Endothelial cell of umbilical vein (primary cell): ENCODE measurements around the gene ZNF684. TPM values are rescaled to one million over a fixed set of nuclear protein-coding genes. Genes with fewer than 3 reads are reported as not detected.

Experiments
- BruUV-seq: library from RNA; stranded (reverse); fragments of 400-500 nt; replicated peaks from 2 replicates; lab custom pipeline; 2021; lab: Mats Ljungman, UMichigan
- CTCF ChIA-PET: fragments of 300-600, 350-600 bp; sonication (Branson Sonifier 250); formaldehyde crosslinking; loops from one replicate; lab custom pipeline; 2021; ENCODE audit warnings: antibody characterized with exemption, inconsistent platforms; lab: Charles Lee
- POLR2A ChIA-PET: fragments of 300-600, 350-600 bp; sonication (Branson Sonifier 250); formaldehyde crosslinking; loops from one replicate; lab custom pipeline; 2021; ENCODE audit warnings: antibody characterized with exemption, inconsistent platforms; lab: Charles Lee
- DNase-seq: peaks from one replicate; pipeline ENCODE4 v3.0.0-alpha.2; 2011; ENCODE audit warnings: low read depth, low spot score
- FAIRE-seq: peaks from 2 replicates; lab custom pipeline; 2011; peaks lifted over from hg19 to GRCh38; lab: Jason Lieb, UNC
- H2AFZ ChIP-seq: 2 replicates; pipeline ENCODE4 v1.6.0; 2012; ENCODE audit warnings: low read depth, low read length, control low read depth, inconsistent platforms
- H3K27ac ChIP-seq: 2 replicates; pipeline ENCODE4 v1.5.1; 2011; ENCODE audit warnings: low read depth, mild to moderate bottlenecking, control low read depth, low read length, moderate library complexity; ENCODE audit not compliant: insufficient read depth
- H3K27me3 ChIP-seq, 2 experiments: 2 replicates each; pipeline versions ENCODE4 v1.6.0 to v1.6.1; 2011; ENCODE audit warnings: low read length in 2 of 2, mixed read lengths in 1 of 2; ENCODE audit not compliant: control insufficient read depth in 2 of 2, insufficient read depth in 2 of 2
- H3K36me3 ChIP-seq, 2 experiments: 2 replicates in 1 of 2; 3 replicates in 1 of 2; pipeline ENCODE4 v1.5.1; 2011; ENCODE audit warnings: low read length in 2 of 2, mild to moderate bottlenecking in 1 of 2, moderate library complexity in 1 of 2; ENCODE audit not compliant: control insufficient read depth in 2 of 2, insufficient read depth in 2 of 2; ENCODE audit errors: extremely low read depth in 1 of 2
- H3K4me1 ChIP-seq: 3 replicates; pipeline ENCODE4 v1.5.1; 2011; ENCODE audit warnings: mild to moderate bottlenecking, low read length; ENCODE audit not compliant: control insufficient read depth, insufficient read depth; ENCODE audit errors: extremely low read depth
- H3K4me2 ChIP-seq: 2 replicates; pipeline ENCODE4 v1.6.1; 2011; ENCODE audit warnings: low read length, control low read depth, mixed read lengths; ENCODE audit not compliant: insufficient read depth
- H3K4me3 ChIP-seq, 3 experiments: fragments of 200-600 bp in 1 of 3; sonication (generic), shearing (Covaris generic) in 1 of 3; replicated peaks in 1 of 3; 2 replicates each; pipeline ENCODE4 v1.5.1; 2011 to 2016; ENCODE audit warnings: control low read depth in 3 of 3, low read length in 3 of 3, mild to moderate bottlenecking in 2 of 3, inconsistent platforms in 1 of 3, low read depth in 1 of 3, moderate library complexity in 1 of 3; ENCODE audit not compliant: insufficient read depth in 1 of 3
- H3K79me2 ChIP-seq: 2 replicates; pipeline ENCODE4 v1.6.0; 2012; ENCODE audit warnings: low read length, inconsistent platforms; ENCODE audit not compliant: control insufficient read depth, insufficient read depth
- H3K9ac ChIP-seq: replicated peaks from 2 replicates; pipeline ENCODE3; 2011; ENCODE audit warnings: low read length, control low read depth; ENCODE audit not compliant: insufficient read depth; ENCODE audit errors: extremely low read depth
- H3K9me1 ChIP-seq: replicated peaks from 3 replicates; pipeline ENCODE4 v1.6.0; 2011; ENCODE audit warnings: mild to moderate bottlenecking, low read length; ENCODE audit not compliant: control insufficient read depth, insufficient read depth; ENCODE audit errors: extremely low read depth
- H3K9me3 ChIP-seq: replicated peaks from 2 replicates; pipeline ENCODE4 v1.5.1; 2012; ENCODE audit warnings: low read length, inconsistent platforms; ENCODE audit not compliant: control insufficient read depth, insufficient read depth
- H4K20me1 ChIP-seq: replicated peaks from 2 replicates; pipeline ENCODE3; 2011; ENCODE audit warnings: mild to moderate bottlenecking, low read length; ENCODE audit not compliant: control insufficient read depth, insufficient read depth; ENCODE audit errors: extremely low read depth
- EZH2 ChIP-seq: IDR thresholded peaks from 2 replicates; pipeline ENCODE4 v1.6.1; 2012; ENCODE audit warnings: borderline replicate concordance, low read depth, mild to moderate bottlenecking, moderate library complexity, low read length, inconsistent platforms; ENCODE audit not compliant: severe bottlenecking
- FOS ChIP-seq: IDR thresholded peaks from 2 replicates; pipeline ENCODE4 v1.6.1; 2011; ENCODE audit warnings: mild to moderate bottlenecking, low read length, moderate library complexity, borderline replicate concordance; ENCODE audit not compliant: insufficient read depth
- JUN ChIP-seq: IDR thresholded peaks from 2 replicates; pipeline ENCODE4 v1.6.1; 2011; ENCODE audit warnings: borderline replicate concordance, low read depth; ENCODE audit not compliant: insufficient read length, insufficient read depth
- MYC ChIP-seq: IDR thresholded peaks from one replicate; pipeline ENCODE4 v1.6.1; 2011; ENCODE audit warnings: mild to moderate bottlenecking, low read depth, low read length
- POLR2AphosphoS5 ChIP-seq: IDR thresholded peaks from 2 replicates; pipeline ENCODE4 v1.6.1; 2012; ENCODE audit warnings: low read depth, mild to moderate bottlenecking, control low read depth, low read length, moderate library complexity; ENCODE audit not compliant: insufficient read depth
- dilution Hi-C: fragments of 300-500 bp; cut with MboI; formaldehyde crosslinking; loops from one replicate; pipeline ENCODE4 v1.15.0; 2019; ENCODE audit warnings: low sequenced_read_pairs; ENCODE audit not compliant: extremely low pct_ligation_motif_present
- intact Hi-C: fragments of 100-400 bp; cut with micrococcal nuclease; formaldehyde crosslinking; loops from one replicate; pipeline ENCODE4 v1.10.0; 2022
- polyA plus RNA-seq, 4 experiments: library from polyadenylated mRNA; depleted of rRNA in 3 of 4; stranded (reverse) in 3 of 4; unstranded in 1 of 4; fragments of >200 nt; gene quantifications; 2 replicates each; pipeline versions ENCODE4 v1.2.1 to v1.2.3, GENCODE V29; 2011 to 2012; ENCODE audit warnings: missing spikeins in 1 of 4
- total RNA-seq: library from RNA; stranded (reverse); gene quantifications from 2 replicates; pipeline ENCODE4 v1.2.3, GENCODE V29; 2021
- TF ChIP-seq, protein P1 (sequence below), 2 donors: IDR thresholded peaks; 1 replicate in 1 of 2; 2 replicates in 1 of 2; pipeline ENCODE4 v1.5.1; 2011; ENCODE audit warnings: low read length in 2 of 2, mild to moderate bottlenecking in 2 of 2, moderate library complexity in 2 of 2, control low read depth in 1 of 2, inconsistent platforms in 1 of 2, low read depth in 1 of 2; ENCODE audit not compliant: insufficient read depth in 1 of 2; ENCODE audit errors: extremely low read depth in 1 of 2
- TF ChIP-seq, protein P2 (sequence below): IDR thresholded peaks from 2 replicates; pipeline ENCODE4 v1.6.1; 2011; ENCODE audit not compliant: insufficient read depth, insufficient read length

ZNF684 gene
- total and polyA plus RNA-seq, 2 donors (not counting 3 experiments of a cell fraction or from before 2014, with no cell fraction given) = 2.9 to 5.8 TPM

DNA sequence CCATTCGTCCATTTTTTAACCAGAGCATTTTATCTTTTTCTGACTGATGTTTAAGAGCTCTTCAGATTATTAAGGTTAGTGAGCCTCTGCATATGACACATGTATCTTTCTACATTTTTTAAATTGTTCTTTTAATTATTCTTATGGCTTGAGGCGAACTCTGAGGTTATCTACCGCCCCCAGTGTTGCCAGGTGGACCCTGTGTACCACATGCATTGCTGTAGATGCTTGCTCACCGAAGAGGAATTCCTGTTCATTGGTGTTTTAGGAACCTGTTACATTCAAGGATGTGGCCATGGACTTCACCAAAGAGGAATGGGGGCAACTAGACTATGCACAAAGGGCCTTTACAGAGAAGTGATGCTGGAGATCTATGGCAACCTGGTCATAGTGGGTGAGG is 31.8 kb downstream of the ZNF684 start:
- H4K20me1 ChIP-seq = no peaks in the 10 kb centered on the region
- no TSS peak for BruUV-seq
- H3K27ac ChIP-seq = no peak overlapping the region
- no peak overlapping the region for H3K9ac ChIP-seq
- DNase-seq (no peak), FAIRE-seq (no peak)
- no peaks in the 10 kb centered on the region for H3K9me1 ChIP-seq
- no peak overlapping the region for H2AFZ ChIP-seq
- H3K4me1 ChIP-seq = no peaks in the 10 kb centered on the region
- H3K9me3 ChIP-seq = no peaks in the 10 kb centered on the region
- no peaks in the 10 kb centered on the region for H3K79me2 ChIP-seq
- TF ChIP-seq MYC (no peak), JUN (no peak), EZH2 (no peak), FOS (no peak), POLR2AphosphoS5 (no peak)
- TF ChIP-seq, protein P1, sequence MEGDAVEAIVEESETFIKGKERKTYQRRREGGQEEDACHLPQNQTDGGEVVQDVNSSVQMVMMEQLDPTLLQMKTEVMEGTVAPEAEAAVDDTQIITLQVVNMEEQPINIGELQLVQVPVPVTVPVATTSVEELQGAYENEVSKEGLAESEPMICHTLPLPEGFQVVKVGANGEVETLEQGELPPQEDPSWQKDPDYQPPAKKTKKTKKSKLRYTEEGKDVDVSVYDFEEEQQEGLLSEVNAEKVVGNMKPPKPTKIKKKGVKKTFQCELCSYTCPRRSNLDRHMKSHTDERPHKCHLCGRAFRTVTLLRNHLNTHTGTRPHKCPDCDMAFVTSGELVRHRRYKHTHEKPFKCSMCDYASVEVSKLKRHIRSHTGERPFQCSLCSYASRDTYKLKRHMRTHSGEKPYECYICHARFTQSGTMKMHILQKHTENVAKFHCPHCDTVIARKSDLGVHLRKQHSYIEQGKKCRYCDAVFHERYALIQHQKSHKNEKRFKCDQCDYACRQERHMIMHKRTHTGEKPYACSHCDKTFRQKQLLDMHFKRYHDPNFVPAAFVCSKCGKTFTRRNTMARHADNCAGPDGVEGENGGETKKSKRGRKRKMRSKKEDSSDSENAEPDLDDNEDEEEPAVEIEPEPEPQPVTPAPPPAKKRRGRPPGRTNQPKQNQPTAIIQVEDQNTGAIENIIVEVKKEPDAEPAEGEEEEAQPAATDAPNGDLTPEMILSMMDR (IDR thresholded peaks at IDR 0.05; ENCODE audit: extremely low read depth in 1 of 2, insufficient read depth in 1 of 2, low read depth in 1 of 2, low read length in 2 of 2) = no peak
- TF ChIP-seq, protein P2, sequence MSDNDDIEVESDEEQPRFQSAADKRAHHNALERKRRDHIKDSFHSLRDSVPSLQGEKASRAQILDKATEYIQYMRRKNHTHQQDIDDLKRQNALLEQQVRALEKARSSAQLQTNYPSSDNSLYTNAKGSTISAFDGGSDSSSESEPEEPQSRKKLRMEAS = no peak
- no peaks in the 10 kb centered on the region for H3K36me3 ChIP-seq
- no peak overlapping the region for H3K4me2 ChIP-seq
- ChIA-PET CTCF (interaction anchor here (0.7 kb wide), 1 partner anchor 31 kb away, joined by 3 read pairs; no protein-coding TSS in a partner anchor), POLR2A (no interaction called here)
- dilution Hi-C loops (no loop called here), intact Hi-C loops (no loop called here)
- peaks cover under 1 to 2% of the 10 kb centered on the region in 2 experiments for H3K27me3 ChIP-seq
- no peak overlapping the region for H3K4me3 ChIP-seq
